ENCODE data around the gene STEAP4. TPM values are rescaled to one million over a fixed set of nuclear protein-coding genes. Genes with fewer than 3 reads are reported as not detected.

Gene STEAP4
- polyA plus RNA-seq, 1 donor (not counting 4 experiments of a cell fraction or from before 2014, with no cell fraction given): 2.0 TPM

GRCh38 chr7:88243345-88243909, 63.3 kb downstream of the STEAP4 start:
- Histone ChIP-seq H3K9ac (ENCODE audit: control insufficient read depth, extremely low read depth, insufficient read depth, low read length) (no peak overlapping the region), H3K4me1 (ENCODE audit: control insufficient read depth, extremely low read depth, insufficient read depth, low read length) (no peaks in the 10 kb centered on the region), H3K9me3 (ENCODE audit: control insufficient read depth, low read depth, low read length) (no peaks in the 10 kb centered on the region), H4K20me1 (ENCODE audit: control insufficient read depth, extremely low read depth, insufficient read depth, low read length) (no peaks in the 10 kb centered on the region), H2AFZ (ENCODE audit: control insufficient read depth, low read length) (no peak overlapping the region), H3K4me3 (ENCODE audit: control insufficient read depth in 2 of 3, extremely low read depth in 1 of 3, insufficient read depth in 2 of 3, low read depth in 1 of 3, low read length in 3 of 3) (no peak overlapping the region), H3K79me2 (ENCODE audit: control insufficient read depth, insufficient read depth, low read length) (no peaks in the 10 kb centered on the region), H3K27me3 (ENCODE audit: control insufficient read depth, extremely low read depth, insufficient read depth, low read length) (no peaks in the 10 kb centered on the region), H3K27ac (ENCODE audit: control insufficient read depth, insufficient read depth, low read length) (no peak overlapping the region), H3K4me2 (ENCODE audit: control insufficient read depth, extremely low read depth, insufficient read depth, low read depth, low read length) (no peak overlapping the region), H3K9me1 (ENCODE audit: control insufficient read depth, extremely low read depth, insufficient read depth, low read length) (no peaks in the 10 kb centered on the region), H3K36me3 (ENCODE audit: control insufficient read depth in 2 of 2, extremely low read depth in 1 of 2, insufficient read depth in 2 of 2, low read length in 2 of 2) (no peaks in the 10 kb centered on the region)
- FAIRE-seq (peak; percentile 77), DNase-seq (ENCODE audit: low read depth, low spot score) (no peak)
- TF ChIP-seq CTCF (optimal IDR thresholded peaks at IDR 0.05 in 1 of 3, IDR thresholded peaks at IDR 0.05 in 1 of 3, conservative IDR thresholded peaks at IDR 0.05 in 1 of 3; ENCODE audit: extremely low read depth in 1 of 3, insufficient read depth in 2 of 3, low read length in 3 of 3) (peak; percentile 54 to 85 (median 71)), EZH2 (IDR thresholded peaks at IDR 0.05; ENCODE audit: low read length) (no peak)
- dilution Hi-C loops (cut with MboI; ENCODE audit: extremely low pct_ligation_motif_present, low sequenced_read_pairs): no loop called here

GRCh38 chr7:88239852-88240251, 66.8 kb downstream of the STEAP4 start:
- Histone ChIP-seq H3K4me2 (ENCODE audit: control insufficient read depth, extremely low read depth, insufficient read depth, low read depth, low read length) (no peak overlapping the region), H3K27me3 (ENCODE audit: control insufficient read depth, extremely low read depth, insufficient read depth, low read length) (no peaks in the 10 kb centered on the region), H3K27ac (ENCODE audit: control insufficient read depth, insufficient read depth, low read length) (no peak overlapping the region), H3K79me2 (ENCODE audit: control insufficient read depth, insufficient read depth, low read length) (no peaks in the 10 kb centered on the region), H2AFZ (ENCODE audit: control insufficient read depth, low read length) (no peak overlapping the region), H3K9me3 (ENCODE audit: control insufficient read depth, low read depth, low read length) (no peaks in the 10 kb centered on the region), H4K20me1 (ENCODE audit: control insufficient read depth, extremely low read depth, insufficient read depth, low read length) (no peaks in the 10 kb centered on the region), H3K4me1 (ENCODE audit: control insufficient read depth, extremely low read depth, insufficient read depth, low read length) (no peaks in the 10 kb centered on the region), H3K9me1 (ENCODE audit: control insufficient read depth, extremely low read depth, insufficient read depth, low read length) (no peaks in the 10 kb centered on the region), H3K36me3 (ENCODE audit: control insufficient read depth in 2 of 2, extremely low read depth in 1 of 2, insufficient read depth in 2 of 2, low read length in 2 of 2) (no peaks in the 10 kb centered on the region), H3K9ac (ENCODE audit: control insufficient read depth, extremely low read depth, insufficient read depth, low read length) (no peak overlapping the region), H3K4me3 (ENCODE audit: control insufficient read depth in 2 of 3, extremely low read depth in 1 of 3, insufficient read depth in 2 of 3, low read depth in 1 of 3, low read length in 3 of 3) (no peak overlapping the region)
- dilution Hi-C loops (cut with MboI; ENCODE audit: extremely low pct_ligation_motif_present, low sequenced_read_pairs): no loop called here
- DNase-seq (ENCODE audit: low read depth, low spot score): no peak
- no peak for TF ChIP-seq CTCF (optimal IDR thresholded peaks at IDR 0.05 in 1 of 3, IDR thresholded peaks at IDR 0.05 in 1 of 3, conservative IDR thresholded peaks at IDR 0.05 in 1 of 3; ENCODE audit: extremely low read depth in 1 of 3, insufficient read depth in 2 of 3, low read length in 3 of 3)
- TF ChIP-seq EZH2 (IDR thresholded peaks at IDR 0.05; ENCODE audit: low read length): no peak
- no peak for FAIRE-seq

Measured in keratinocyte (primary cell).